ENCODE results near the gene ETFB. TPM values are rescaled to one million over a fixed set of nuclear protein-coding genes. Genes with fewer than 3 reads are reported as not detected.

The ETFB gene
- total and polyA plus RNA-seq, 4 donors, result 129 to 713 (median 467) TPM

DNA sequence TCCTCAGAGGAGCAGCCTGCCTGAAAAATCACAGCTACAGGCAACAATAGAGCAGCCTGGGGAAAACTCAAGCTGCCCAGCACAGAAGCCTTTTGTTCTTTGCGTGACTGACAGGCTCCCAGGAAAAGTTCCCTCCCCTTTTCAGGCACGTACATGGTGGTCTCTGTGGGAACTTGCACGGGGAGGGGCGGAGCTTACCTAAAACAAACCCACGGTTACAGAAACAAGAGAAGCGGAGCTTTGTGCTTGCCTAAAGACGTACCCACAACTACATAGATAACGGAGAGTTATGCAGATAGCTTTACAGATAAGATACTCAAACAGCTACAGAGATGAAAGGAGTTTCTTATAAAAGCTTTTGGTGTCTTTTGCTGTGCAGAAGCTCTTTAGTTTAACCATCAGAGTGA lies 11.4 kb downstream of the ETFB start:
- H3K27ac ChIP-seq (ENCODE audit: low read depth in 1 of 2, low read length in 2 of 2), result no peak overlapping the region
- DNase-seq (ENCODE audit: low spot score), result no peak
- no peaks in the 10 kb centered on the region for H3K27me3 ChIP-seq (ENCODE audit: control insufficient read depth in 4 of 4, insufficient read depth in 4 of 4, low read length in 3 of 4)
- H3K9ac ChIP-seq (ENCODE audit: low read depth in 1 of 2, low read length in 2 of 2), result no peak overlapping the region
- peaks cover 13 to 41% (median 27%) of the 10 kb centered on the region in 4 donors for H3K4me1 ChIP-seq (ENCODE audit: control insufficient read depth in 4 of 4, insufficient read depth in 4 of 4, low read length in 3 of 4)
- TF ChIP-seq REST (IDR thresholded peaks at IDR 0.05) (no peak), EGR1 (IDR thresholded peaks at IDR 0.05; ENCODE audit: low read depth in 2 of 2) (no peak), JUND (IDR thresholded peaks at IDR 0.05) (no peak), FOXA1 (IDR thresholded peaks at IDR 0.05) (no peak), ZBTB33 (IDR thresholded peaks at IDR 0.05) (no peak)
- WGBS, result 56% methylated on average over 8 of the region's 8 CpGs
- H3K36me3 ChIP-seq (ENCODE audit: control insufficient read depth in 4 of 4, insufficient read depth in 3 of 4, low read depth in 1 of 4, low read length in 3 of 4), result peaks cover 8 to 18% (median 16%) of the 10 kb centered on the region in 4 donors
- no peaks in the 10 kb centered on the region for H3K9me3 ChIP-seq (ENCODE audit: control insufficient read depth in 4 of 4, low read length in 3 of 4)
- H3K4me3 ChIP-seq (ENCODE audit: low read depth in 1 of 3, low read length in 3 of 3), result no peak overlapping the region

GRCh38 chr19:51354103-51354741 lies 12.0 kb downstream of the ETFB start:
- H3K9me3 ChIP-seq (ENCODE audit: control insufficient read depth in 4 of 4, low read length in 3 of 4), result no peaks in the 10 kb centered on the region
- 84% methylated on average over 12 of the region's 12 CpGs for WGBS
- no peak for DNase-seq (ENCODE audit: low spot score)
- H3K27ac ChIP-seq (ENCODE audit: low read depth in 1 of 2, low read length in 2 of 2), result no peak overlapping the region
- H3K9ac ChIP-seq (ENCODE audit: low read depth in 1 of 2, low read length in 2 of 2), result no peak overlapping the region
- TF ChIP-seq FOXA1 (IDR thresholded peaks at IDR 0.05) (no peak), NR2F2 (IDR thresholded peaks at IDR 0.05) (no peak), RXRA (IDR thresholded peaks at IDR 0.05) (no peak), EGR1 (IDR thresholded peaks at IDR 0.05; ENCODE audit: low read depth in 2 of 2) (no peak), MAX (IDR thresholded peaks at IDR 0.05) (no peak), FOXA2 (IDR thresholded peaks at IDR 0.05) (no peak), GABPA (IDR thresholded peaks at IDR 0.05 in 1 of 2, conservative IDR thresholded peaks at IDR 0.05 in 1 of 2) (no peak), TAF1 (conservative IDR thresholded peaks at IDR 0.05) (no peak)
- H3K4me3 ChIP-seq (ENCODE audit: low read depth in 1 of 3, low read length in 3 of 3), result no peak overlapping the region
- H3K36me3 ChIP-seq (ENCODE audit: control insufficient read depth in 4 of 4, insufficient read depth in 3 of 4, low read depth in 1 of 4, low read length in 3 of 4), result peaks cover 8 to 18% (median 16%) of the 10 kb centered on the region in 4 donors
- peaks cover 13 to 41% (median 27%) of the 10 kb centered on the region in 4 donors for H3K4me1 ChIP-seq (ENCODE audit: control insufficient read depth in 4 of 4, insufficient read depth in 4 of 4, low read length in 3 of 4)
- no peaks in the 10 kb centered on the region for H3K27me3 ChIP-seq (ENCODE audit: control insufficient read depth in 4 of 4, insufficient read depth in 4 of 4, low read length in 3 of 4)

Measured in liver (tissue), 9 donors.